Astrocyte (in vitro differentiated cells and primary cell): ENCODE measurements around the gene SLC35F2. TPM values are rescaled to one million over a fixed set of nuclear protein-coding genes. Genes with fewer than 3 reads are reported as not detected.
A peak's percentile ranks its signal among the peaks of the same experiment; 100 is the strongest.
"Not testable (repeated sequence)": the region's sequence is repeated elsewhere in the genome, so short reads cannot be mapped to it uniquely, and the experiment has no call there.

Source experiments
- DNase-seq: peaks from one replicate; pipeline ENCODE4 v3.0.0-alpha.2; 2010; ENCODE audit warnings: low read depth
- FAIRE-seq: peaks from 2 replicates; lab custom pipeline; 2011; peaks lifted over from hg19 to GRCh38; lab: Jason Lieb, UNC
- H2AFZ ChIP-seq: 2 replicates; pipeline ENCODE4 v1.6.0; 2012; ENCODE audit warnings: low read depth, low read length, inconsistent platforms
- H3K27ac ChIP-seq: 2 replicates; pipeline ENCODE4 v1.5.1; 2011; ENCODE audit warnings: low read depth, low read length, inconsistent platforms
- H3K27me3 ChIP-seq: 2 replicates; pipeline ENCODE4 v1.6.0; 2011; ENCODE audit warnings: low read length, inconsistent platforms; ENCODE audit not compliant: insufficient read depth
- H3K36me3 ChIP-seq: 2 replicates; pipeline ENCODE4 v1.5.1; 2011; ENCODE audit warnings: low read length, inconsistent platforms; ENCODE audit not compliant: insufficient read depth
- H3K4me1 ChIP-seq: 2 replicates; pipeline ENCODE4 v1.5.1; 2011; ENCODE audit warnings: low read length, inconsistent platforms; ENCODE audit not compliant: insufficient read depth
- H3K4me2 ChIP-seq: 2 replicates; pipeline ENCODE4 v1.6.0; 2012; ENCODE audit warnings: low read length, inconsistent platforms
- H3K4me3 ChIP-seq: 2 replicates; pipeline ENCODE4 v1.5.1; 2011; ENCODE audit warnings: low read depth, mild to moderate bottlenecking, low read length, inconsistent platforms; ENCODE audit not compliant: insufficient read depth
- H3K79me2 ChIP-seq: 2 replicates; pipeline ENCODE4 v1.6.0; 2012; ENCODE audit warnings: mild to moderate bottlenecking, low read length, inconsistent platforms; ENCODE audit not compliant: insufficient read depth
- H3K9ac ChIP-seq: 2 replicates; pipeline ENCODE4 v1.6.0; 2012; ENCODE audit warnings: mild to moderate bottlenecking, low read length, inconsistent platforms
- H3K9me3 ChIP-seq: 2 replicates; pipeline ENCODE4 v1.5.1; 2012; ENCODE audit warnings: low read depth, mild to moderate bottlenecking, low read length, inconsistent platforms; ENCODE audit not compliant: insufficient read depth
- H4K20me1 ChIP-seq: 2 replicates; pipeline ENCODE4 v1.6.0; 2012; ENCODE audit warnings: low read length, inconsistent platforms; ENCODE audit not compliant: insufficient read depth
- H3K27ac Mint-ChIP-seq: one replicate; pipeline ENCODE4 v1.8.0; 2021; ENCODE audit warnings: mild to moderate bottlenecking, mixed read lengths; ENCODE audit not compliant: unreplicated experiment
- H3K27me3 Mint-ChIP-seq: one replicate; pipeline ENCODE4 v1.8.0; 2021; ENCODE audit warnings: low read depth, mixed read lengths; ENCODE audit not compliant: unreplicated experiment
- H3K36me3 Mint-ChIP-seq: one replicate; pipeline ENCODE4 v1.8.0; 2021; ENCODE audit warnings: low read depth, mixed read lengths; ENCODE audit not compliant: unreplicated experiment
- H3K4me1 Mint-ChIP-seq: one replicate; pipeline ENCODE4 v1.8.0; 2021; ENCODE audit warnings: low read depth, mixed read lengths; ENCODE audit not compliant: unreplicated experiment
- H3K4me3 Mint-ChIP-seq: one replicate; pipeline ENCODE4 v1.8.0; 2021; ENCODE audit warnings: mild to moderate bottlenecking, moderate library complexity, mixed read lengths; ENCODE audit not compliant: unreplicated experiment
- H3K9me3 Mint-ChIP-seq: one replicate; pipeline ENCODE4 v1.8.0; 2021; ENCODE audit warnings: mild to moderate bottlenecking, mixed read lengths; ENCODE audit not compliant: unreplicated experiment
- EZH2 ChIP-seq: IDR thresholded peaks from 2 replicates; pipeline ENCODE4 v1.6.1; 2012; ENCODE audit warnings: mild to moderate bottlenecking, low read length, inconsistent platforms; ENCODE audit not compliant: insufficient read depth
- total RNA-seq: library from RNA; stranded (reverse); gene quantifications from 2 replicates; pipeline ENCODE4 v1.2.1, GENCODE V29; 2021
- TF ChIP-seq, protein P1 (sequence below): IDR thresholded peaks from 2 replicates; pipeline ENCODE4 v1.5.1; 2011; ENCODE audit warnings: low read depth, mild to moderate bottlenecking, inconsistent platforms, low read length, moderate library complexity; ENCODE audit not compliant: insufficient read depth

The SLC35F2 gene
- total RNA-seq, 1 donor from 2014 or later: 52.5 TPM

DNA sequence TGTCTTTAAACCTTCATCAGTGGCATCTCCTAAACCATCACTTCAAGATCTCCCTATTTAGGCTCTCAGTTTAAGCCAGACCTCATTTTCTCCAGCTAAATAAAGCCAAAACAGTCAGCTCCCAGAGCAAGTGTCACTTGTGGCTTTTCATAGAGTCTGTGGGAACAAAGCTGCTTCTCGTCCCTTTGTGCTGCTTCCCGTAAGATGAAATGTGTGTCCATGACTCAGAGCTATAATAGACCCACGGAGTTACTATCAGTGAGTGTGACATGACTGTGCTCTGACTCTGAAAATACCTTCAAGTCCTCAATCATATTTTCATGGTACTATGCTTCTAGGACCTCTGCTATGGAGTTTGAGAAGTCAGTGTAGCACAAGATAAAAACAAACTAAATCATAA, 89.4 kb downstream of the SLC35F2 start:
- DNase-seq: peak; percentile 87
- H3K4me3 Mint-ChIP-seq: no peak overlapping the region

DNA sequence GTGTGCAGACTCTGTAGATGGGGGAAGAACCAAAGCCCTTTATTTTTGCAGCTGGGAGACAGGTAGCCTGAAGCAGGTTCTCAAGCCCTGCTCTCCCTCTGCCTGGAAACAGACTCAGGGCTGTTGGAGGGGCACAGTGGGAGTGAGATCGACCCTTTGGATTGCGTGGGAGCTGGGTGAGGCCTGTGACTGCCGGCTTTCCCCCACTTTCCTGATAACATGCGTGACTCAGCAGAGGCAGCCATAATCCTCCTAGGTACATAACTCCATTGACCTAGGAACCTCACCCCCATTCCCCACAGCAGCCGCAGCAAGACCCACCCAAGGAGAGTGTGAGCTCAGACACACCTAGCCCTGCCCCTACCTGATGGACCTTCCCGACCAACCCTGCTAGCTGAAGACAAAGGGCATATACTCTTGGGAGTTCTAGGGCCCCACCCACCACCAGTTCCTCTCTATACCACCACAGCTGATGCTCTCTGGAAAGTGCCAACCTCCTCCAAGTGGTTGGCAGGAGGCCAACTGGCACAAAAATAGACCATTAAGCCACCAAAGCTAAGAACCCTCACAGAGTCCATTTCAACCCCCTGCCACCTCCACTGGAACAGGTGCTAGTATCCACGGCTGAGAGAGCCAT, 99.8 kb downstream of the SLC35F2 start:
- H3K4me1 ChIP-seq, H3K27ac Mint-ChIP-seq, H3K36me3 ChIP-seq, H4K20me1 ChIP-seq, H3K9me3 ChIP-seq, H3K4me2 ChIP-seq, H3K9me3 Mint-ChIP-seq, DNase-seq, H3K4me3 ChIP-seq, H3K79me2 ChIP-seq, H3K27ac ChIP-seq, H3K27me3 ChIP-seq, H3K4me1 Mint-ChIP-seq, H3K9ac ChIP-seq, H2AFZ ChIP-seq, H3K27me3 Mint-ChIP-seq, H3K4me3 Mint-ChIP-seq, H3K36me3 Mint-ChIP-seq, FAIRE-seq: not testable (repeated sequence)

More for the DNA sequence above, 89.4 kb downstream of the SLC35F2 start:
- peak overlapping the region; percentile 15 for H3K9ac ChIP-seq
- peaks cover 14% of the 10 kb centered on the region for H3K4me1 Mint-ChIP-seq
- no peaks in the 10 kb centered on the region for H4K20me1 ChIP-seq
- H3K36me3 ChIP-seq: no peaks in the 10 kb centered on the region
- H3K27me3 Mint-ChIP-seq: peaks cover 2% of the 10 kb centered on the region
- no peaks in the 10 kb centered on the region for H3K9me3 Mint-ChIP-seq
- H3K4me2 ChIP-seq: peak overlapping the region; percentile 76
- peak; percentile 82 for FAIRE-seq
- no peaks in the 10 kb centered on the region for H3K9me3 ChIP-seq
- TF ChIP-seq, protein P1, sequence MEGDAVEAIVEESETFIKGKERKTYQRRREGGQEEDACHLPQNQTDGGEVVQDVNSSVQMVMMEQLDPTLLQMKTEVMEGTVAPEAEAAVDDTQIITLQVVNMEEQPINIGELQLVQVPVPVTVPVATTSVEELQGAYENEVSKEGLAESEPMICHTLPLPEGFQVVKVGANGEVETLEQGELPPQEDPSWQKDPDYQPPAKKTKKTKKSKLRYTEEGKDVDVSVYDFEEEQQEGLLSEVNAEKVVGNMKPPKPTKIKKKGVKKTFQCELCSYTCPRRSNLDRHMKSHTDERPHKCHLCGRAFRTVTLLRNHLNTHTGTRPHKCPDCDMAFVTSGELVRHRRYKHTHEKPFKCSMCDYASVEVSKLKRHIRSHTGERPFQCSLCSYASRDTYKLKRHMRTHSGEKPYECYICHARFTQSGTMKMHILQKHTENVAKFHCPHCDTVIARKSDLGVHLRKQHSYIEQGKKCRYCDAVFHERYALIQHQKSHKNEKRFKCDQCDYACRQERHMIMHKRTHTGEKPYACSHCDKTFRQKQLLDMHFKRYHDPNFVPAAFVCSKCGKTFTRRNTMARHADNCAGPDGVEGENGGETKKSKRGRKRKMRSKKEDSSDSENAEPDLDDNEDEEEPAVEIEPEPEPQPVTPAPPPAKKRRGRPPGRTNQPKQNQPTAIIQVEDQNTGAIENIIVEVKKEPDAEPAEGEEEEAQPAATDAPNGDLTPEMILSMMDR: no peak
- no peak for TF ChIP-seq EZH2
- no peaks in the 10 kb centered on the region for H3K27me3 ChIP-seq
- peak overlapping the region; percentile 86 for H3K27ac ChIP-seq
- peaks cover 19% of the 10 kb centered on the region for H3K4me1 ChIP-seq
- H3K4me3 ChIP-seq: no peak overlapping the region
- H2AFZ ChIP-seq: peak overlapping the region; percentile 1
- H3K36me3 Mint-ChIP-seq: no peaks in the 10 kb centered on the region
- H3K79me2 ChIP-seq: no peaks in the 10 kb centered on the region
- H3K27ac Mint-ChIP-seq: peak overlapping the region; percentile 89

DNA sequence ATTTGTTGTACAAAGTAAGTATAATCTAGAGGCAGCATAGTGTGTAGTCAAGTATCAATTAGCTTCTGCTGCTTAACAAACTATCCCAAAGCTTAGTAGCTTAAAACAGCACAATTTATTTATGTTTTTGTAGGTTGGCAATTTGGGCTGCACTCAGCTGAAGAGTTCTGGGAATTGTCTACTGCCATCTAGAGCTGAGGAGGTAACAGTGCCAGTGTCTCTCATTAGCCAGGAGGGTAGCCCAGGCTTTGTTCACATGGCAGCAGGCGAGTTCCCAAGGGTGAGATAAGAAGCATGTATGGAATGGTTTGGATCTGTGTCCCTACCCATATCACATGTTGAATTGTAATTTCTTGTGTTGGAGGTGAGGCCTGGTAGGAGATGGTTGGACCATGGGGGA, 100.9 kb downstream of the SLC35F2 start:
- FAIRE-seq (no peak), DNase-seq (no peak)
- H3K9me3 ChIP-seq: no peaks in the 10 kb centered on the region
- no peak overlapping the region for H3K4me3 ChIP-seq
- no peak overlapping the region for H3K27ac ChIP-seq
- H3K9me3 Mint-ChIP-seq: peaks cover 4% of the 10 kb centered on the region
- H3K27me3 ChIP-seq: no peaks in the 10 kb centered on the region
- TF ChIP-seq, protein P1: no peak
- TF ChIP-seq EZH2: no peak
- no peaks in the 10 kb centered on the region for H3K4me1 Mint-ChIP-seq
- no peaks in the 10 kb centered on the region for H3K79me2 ChIP-seq
- no peaks in the 10 kb centered on the region for H3K36me3 ChIP-seq
- peaks cover 2% of the 10 kb centered on the region for H3K36me3 Mint-ChIP-seq
- H3K27me3 Mint-ChIP-seq: no peaks in the 10 kb centered on the region
- H3K27ac Mint-ChIP-seq: no peak overlapping the region
- no peak overlapping the region for H3K4me2 ChIP-seq
- no peak overlapping the region for H3K4me3 Mint-ChIP-seq
- H4K20me1 ChIP-seq: no peaks in the 10 kb centered on the region
- no peak overlapping the region for H2AFZ ChIP-seq
- H3K4me1 ChIP-seq: no peaks in the 10 kb centered on the region
- H3K9ac ChIP-seq: no peak overlapping the region
